Stimulated activated CD4-positive, alpha-beta T cell treated with anti-CD3 and anti-CD28 coated beads, Interleukin-12 subunit alpha, Interleukin-12 subunit beta, amount 100 ng/mL, for 4 hours (primary cell): ENCODE data around the gene IMMT.

ENCODE experiments used
- DNase-seq: peaks from one replicate; pipeline ENCODE4 v3.0.0-alpha.2; 2020

Gene IMMT

GRCh38 chr2:86139981-86140380 is 55.3 kb downstream of the IMMT start:
- DNase-seq: no peak

GRCh38 chr2:86138736-86139625 is 56.3 kb downstream of the IMMT start:
- DNase-seq: no peak

GRCh38 chr2:86136141-86136540 is 59.1 kb downstream of the IMMT start:
- no peak for DNase-seq

- no peak for DNase-seq
These were observed 59.6 kb downstream of the IMMT start for GRCh38 chr2:86135653-86136052.

- no peak for DNase-seq
These were observed 60.6 kb downstream of the IMMT start for GRCh38 chr2:86134709-86135108.

- no peak for DNase-seq
These were observed 70.6 kb downstream of the IMMT start for GRCh38 chr2:86124683-86125082.

- no peak for DNase-seq
These were observed 71.8 kb downstream of the IMMT start for GRCh38 chr2:86123328-86123925.

GRCh38 chr2:86118130-86118529 is 77.1 kb downstream of the IMMT start:
- DNase-seq: no peak

GRCh38 chr2:86107031-86107430 is 88.2 kb downstream of the IMMT start:
- DNase-seq: no peak

GRCh38 chr2:86105969-86106945 is 89.0 kb downstream of the IMMT start, which contains the start of gene PTCD3:
Gene PTCD3, plus strand, starts transcription at chr2:86106235. Its CDS starts 13 bp downstream, at chr2:86106248.
- DNase-seq: peak; percentile 92

- DNase-seq: peak; percentile 69
These were observed 89.9 kb downstream of the IMMT start, which contains the start of gene POLR1A for GRCh38 chr2:86105252-86105968. Gene POLR1A, minus strand, starts transcription at chr2:86105886. Its CDS starts 110 bp downstream, at chr2:86105776.

- no peak for DNase-seq
These were observed 93.1 kb downstream of the IMMT start for GRCh38 chr2:86102157-86102556.

GRCh38 chr2:86097913-86098312 is 97.3 kb downstream of the IMMT start:
- DNase-seq: no peak

GRCh38 chr2:86097114-86097896 is 98.0 kb downstream of the IMMT start:
- no peak for DNase-seq

GRCh38 chr2:86094229-86094628 is 101.0 kb downstream of the IMMT start:
- no peak for DNase-seq
